HepG2 (cell line): ENCODE results near the gene SUPT4H1. TPM values are rescaled to one million over a fixed set of nuclear protein-coding genes. Genes with fewer than 3 reads are reported as not detected.

ENCODE experiments used
- AGO1 ChIP-seq: fragments of 200-400 bp; formaldehyde crosslinking; IDR thresholded peaks from 2 replicates; pipeline ENCODE4 v1.6.1; 2017; ENCODE audit warnings: mild to moderate bottlenecking, low read depth, low read length, moderate library complexity; ENCODE audit not compliant: poor library complexity, severe bottlenecking
- ATF7-NPFF ChIP-seq: sonication (generic); formaldehyde crosslinking; IDR thresholded peaks from 2 replicates; pipeline ENCODE4 v1.8.1; 2023; ENCODE audit warnings: mild to moderate bottlenecking, low read depth, missing genetic modification reagents, moderate library complexity
- GABPA ChIP-seq, 2 experiments: IDR thresholded peaks; 2 replicates each; pipeline ENCODE4 v1.6.1; 2011 to 2016; ENCODE audit warnings: low read depth in 2 of 2, low read length in 1 of 2, missing biosample characterization in 1 of 2, missing genetic modification characterization in 1 of 2
- KDM1A ChIP-seq: IDR thresholded peaks from 2 replicates; pipeline ENCODE4 v1.6.1; 2016; ENCODE audit warnings: missing compliant biosample characterization
- KLF11 ChIP-seq: IDR thresholded peaks from 2 replicates; pipeline ENCODE4 v1.6.1; 2016; ENCODE audit warnings: missing compliant biosample characterization
- KLF9 ChIP-seq: IDR thresholded peaks from 2 replicates; pipeline ENCODE4 v1.6.1; 2016; ENCODE audit warnings: low read depth
- NCOA1 ChIP-seq: sonication (generic); formaldehyde crosslinking; IDR thresholded peaks from 2 replicates; pipeline ENCODE4 v1.9.0; 2021; ENCODE audit warnings: missing genetic modification reagents
- NONO ChIP-seq, 2 experiments: fragments of 450-650 bp in 1 of 2; sonication (generic) in 1 of 2; formaldehyde crosslinking in 1 of 2; IDR thresholded peaks in 1 of 2; conservative IDR thresholded peaks in 1 of 2; 2 replicates each; pipeline versions ENCODE4 v1.6.1 to v1.8.0; 2017 to 2022; ENCODE audit warnings: mild to moderate bottlenecking in 1 of 2, missing genetic modification reagents in 1 of 2, moderate library complexity in 1 of 2
- NPAS2 ChIP-seq: sonication (generic); formaldehyde crosslinking; IDR thresholded peaks from 2 replicates; pipeline ENCODE4 v1.8.0; 2022; ENCODE audit warnings: mild to moderate bottlenecking, missing genetic modification reagents, borderline replicate concordance
- RNF2 ChIP-seq: fragments of 450-650 bp; conservative IDR thresholded peaks from 2 replicates; pipeline ENCODE4 v1.6.1; 2016; ENCODE audit warnings: low read depth
- TBL1XR1 ChIP-seq: fragments of 150-350 bp; IDR thresholded peaks from 2 replicates; pipeline ENCODE4 v1.6.1; 2014; ENCODE audit warnings: borderline replicate concordance, low read length; ENCODE audit not compliant: partially characterized antibody
- TGIF2 ChIP-seq: IDR thresholded peaks from 2 replicates; pipeline ENCODE4 v1.6.1; 2016; ENCODE audit warnings: control low read depth, missing compliant biosample characterization
- ZFP41 ChIP-seq: sonication (generic); formaldehyde crosslinking; IDR thresholded peaks from 2 replicates; pipeline ENCODE4 v1.4.0; 2020; ENCODE audit warnings: mild to moderate bottlenecking, missing genetic modification reagents, borderline replicate concordance
- ZFP62 ChIP-seq: sonication (generic); formaldehyde crosslinking; IDR thresholded peaks from 2 replicates; pipeline ENCODE4 v1.4.0; 2020; ENCODE audit warnings: missing genetic modification reagents
- ZNF260 ChIP-seq: sonication (generic); formaldehyde crosslinking; IDR thresholded peaks from 2 replicates; pipeline ENCODE4 v1.4.0; 2020; ENCODE audit warnings: missing genetic modification reagents, low read depth, mild to moderate bottlenecking, borderline replicate concordance
- ZNF564 ChIP-seq: sonication (generic); formaldehyde crosslinking; IDR thresholded peaks from 2 replicates; pipeline ENCODE4 v1.8.1; 2023; ENCODE audit warnings: mild to moderate bottlenecking, missing genetic modification reagents
- ZNF577 ChIP-seq: sonication (generic); formaldehyde crosslinking; IDR thresholded peaks from 2 replicates; pipeline ENCODE4 v1.4.0; 2020; ENCODE audit warnings: mild to moderate bottlenecking, low read depth, missing genetic modification reagents, borderline replicate concordance
- ZNF619 ChIP-seq: sonication (generic); formaldehyde crosslinking; IDR thresholded peaks from 2 replicates; pipeline ENCODE4 v1.4.0; 2020; ENCODE audit warnings: mild to moderate bottlenecking, missing genetic modification reagents
- ZNF761 ChIP-seq: sonication (generic); formaldehyde crosslinking; conservative IDR thresholded peaks from 2 replicates; pipeline ENCODE4 v1.4.0; 2020; ENCODE audit warnings: mild to moderate bottlenecking, missing genetic modification reagents
- ZNF878 ChIP-seq: sonication (generic); formaldehyde crosslinking; IDR thresholded peaks from 2 replicates; pipeline ENCODE4 v1.8.1; 2023; ENCODE audit warnings: mild to moderate bottlenecking, missing genetic modification reagents, moderate library complexity
- ZNF879 ChIP-seq: sonication (generic); formaldehyde crosslinking; IDR thresholded peaks from 2 replicates; pipeline ENCODE4 v1.8.1; 2023; ENCODE audit warnings: missing genetic modification reagents
- polyA plus RNA-seq, 8 experiments: library from polyadenylated mRNA; depleted of rRNA in 3 of 8; stranded (reverse) in 7 of 8; unstranded in 1 of 8; fragments of >200 nt; fragmentation: Illumina TruSeq in 4 of 8; extraction: Trizol in 4 of 8; gene quantifications; 2 replicates each; pipeline versions ENCODE4 v1.2.1 to v1.2.3, GENCODE V29; 2011 to 2016; ENCODE audit warnings: low read depth in 4 of 8, missing spikeins in 1 of 8, mixed read lengths in 1 of 8; ENCODE audit not compliant: insufficient read depth in 1 of 8
- total RNA-seq, 5 experiments: library from RNA; depleted of rRNA; stranded (reverse); fragments of >200 nt; fragmentation: Illumina TruSeq; extraction: Trizol; gene quantifications; 2 replicates each; pipeline ENCODE4 v1.2.3, GENCODE V29; 2016; ENCODE audit warnings: low read depth in 1 of 5
- TF ChIP-seq, protein P1 (sequence below): sonication (generic); formaldehyde crosslinking; conservative IDR thresholded peaks from 2 replicates; pipeline ENCODE4 v1.4.0; 2020; ENCODE audit warnings: mild to moderate bottlenecking, missing genetic modification reagents, moderate library complexity
- TF ChIP-seq, protein P2 (sequence below): IDR thresholded peaks from 2 replicates; pipeline ENCODE4 v1.6.1; 2016; ENCODE audit warnings: low read depth, borderline replicate concordance
- TF ChIP-seq, protein P3 (sequence below): sonication (generic); formaldehyde crosslinking; IDR thresholded peaks from 2 replicates; pipeline ENCODE4 v1.9.0; 2022; ENCODE audit warnings: low read depth, missing genetic modification reagents

Gene SUPT4H1
- total and polyA plus RNA-seq, 2 of the 13 experiments (the other 11 are each of a cell fraction or from before 2014, with no cell fraction given) = 155 to 244 TPM

DNA sequence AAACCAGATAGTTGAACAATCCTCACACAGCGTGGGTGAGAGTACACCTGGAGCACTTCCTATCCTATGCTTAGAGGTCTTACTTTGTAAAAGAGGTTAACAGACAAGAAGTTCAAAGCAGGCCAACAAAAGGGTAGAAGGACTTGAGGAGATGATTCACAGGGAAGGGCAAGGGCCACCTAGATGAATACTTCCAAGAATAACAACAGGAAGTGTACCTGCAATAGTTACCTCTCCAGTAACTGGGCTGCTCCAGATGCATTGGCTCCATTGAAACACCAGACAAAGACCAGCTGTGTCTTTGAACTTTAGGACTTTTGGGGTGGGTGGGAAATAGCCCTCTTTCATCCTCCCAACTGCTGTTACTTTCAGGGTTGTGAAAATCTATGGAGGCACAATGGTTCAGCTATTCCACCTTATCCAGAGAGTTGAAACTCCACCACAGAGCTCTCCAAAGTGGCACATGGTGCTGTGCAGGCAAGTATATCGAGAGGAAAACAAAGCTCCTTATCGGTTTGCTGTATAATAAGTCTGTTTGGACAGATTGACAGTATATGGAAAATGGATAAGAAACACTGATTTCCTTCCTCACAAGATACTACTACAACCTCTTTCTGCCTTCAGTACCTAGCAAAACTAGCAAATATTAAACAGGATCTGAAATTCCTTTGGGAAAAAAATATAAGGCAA is 42.7 kb upstream of the SUPT4H1 start (continued):
- TF ChIP-seq GABPA (IDR thresholded peaks at IDR 0.05; ENCODE audit: low read depth, low read length) (no peak), GABPA (CRISPR knock-in tag; IDR thresholded peaks at IDR 0.05; ENCODE audit: low read depth) (peak; percentile 17; the same call in 1 of the 2 replicates), ZNF878 (CRISPR knock-in tag) (0 out of 2 replicates have a peak, but pooled peaks have one; percentile 19), KLF11 (no peak), TGIF2 (CRISPR knock-in tag) (peak; percentile 70), ZNF260 (no peak), ATF7-NPFF (no peak), KDM1A (CRISPR knock-in tag) (0 out of 2 replicates have a peak, but pooled peaks have one; percentile 57), ZNF564 (CRISPR knock-in tag) (peak; percentile 30; the same call in 1 of the 2 replicates), NPAS2 (no peak), ZFP62 (CRISPR knock-in tag) (no peak), AGO1 (no peak), ZNF761 (peak; percentile 74; the same call in 1 of the 2 replicates), NCOA1 (CRISPR knock-in tag) (no peak), RNF2 (no peak), ZNF619 (CRISPR knock-in tag) (no peak), KLF9 (CRISPR knock-in tag) (no peak), NONO (IDR thresholded peaks at IDR 0.05) (no peak), NONO (CRISPR knock-in tag; conservative IDR thresholded peaks at IDR 0.05) (no peak), TBL1XR1 (peak; percentile 38), ZNF577 (no peak), ZNF879 (CRISPR knock-in tag) (no peak), ZFP41 (CRISPR knock-in tag) (no peak)
- TF ChIP-seq, protein P1, sequence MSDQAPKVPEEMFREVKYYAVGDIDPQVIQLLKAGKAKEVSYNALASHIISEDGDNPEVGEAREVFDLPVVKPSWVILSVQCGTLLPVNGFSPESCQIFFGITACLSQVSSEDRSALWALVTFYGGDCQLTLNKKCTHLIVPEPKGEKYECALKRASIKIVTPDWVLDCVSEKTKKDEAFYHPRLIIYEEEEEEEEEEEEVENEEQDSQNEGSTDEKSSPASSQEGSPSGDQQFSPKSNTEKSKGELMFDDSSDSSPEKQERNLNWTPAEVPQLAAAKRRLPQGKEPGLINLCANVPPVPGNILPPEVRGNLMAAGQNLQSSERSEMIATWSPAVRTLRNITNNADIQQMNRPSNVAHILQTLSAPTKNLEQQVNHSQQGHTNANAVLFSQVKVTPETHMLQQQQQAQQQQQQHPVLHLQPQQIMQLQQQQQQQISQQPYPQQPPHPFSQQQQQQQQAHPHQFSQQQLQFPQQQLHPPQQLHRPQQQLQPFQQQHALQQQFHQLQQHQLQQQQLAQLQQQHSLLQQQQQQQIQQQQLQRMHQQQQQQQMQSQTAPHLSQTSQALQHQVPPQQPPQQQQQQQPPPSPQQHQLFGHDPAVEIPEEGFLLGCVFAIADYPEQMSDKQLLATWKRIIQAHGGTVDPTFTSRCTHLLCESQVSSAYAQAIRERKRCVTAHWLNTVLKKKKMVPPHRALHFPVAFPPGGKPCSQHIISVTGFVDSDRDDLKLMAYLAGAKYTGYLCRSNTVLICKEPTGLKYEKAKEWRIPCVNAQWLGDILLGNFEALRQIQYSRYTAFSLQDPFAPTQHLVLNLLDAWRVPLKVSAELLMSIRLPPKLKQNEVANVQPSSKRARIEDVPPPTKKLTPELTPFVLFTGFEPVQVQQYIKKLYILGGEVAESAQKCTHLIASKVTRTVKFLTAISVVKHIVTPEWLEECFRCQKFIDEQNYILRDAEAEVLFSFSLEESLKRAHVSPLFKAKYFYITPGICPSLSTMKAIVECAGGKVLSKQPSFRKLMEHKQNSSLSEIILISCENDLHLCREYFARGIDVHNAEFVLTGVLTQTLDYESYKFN = peak; percentile 84
- TF ChIP-seq, protein P2, sequence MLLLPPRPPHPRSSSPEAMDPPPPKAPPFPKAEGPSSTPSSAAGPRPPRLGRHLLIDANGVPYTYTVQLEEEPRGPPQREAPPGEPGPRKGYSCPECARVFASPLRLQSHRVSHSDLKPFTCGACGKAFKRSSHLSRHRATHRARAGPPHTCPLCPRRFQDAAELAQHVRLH (CRISPR knock-in tag) = peak; percentile 49; the same call in 1 of the 2 replicates
- TF ChIP-seq, protein P3, sequence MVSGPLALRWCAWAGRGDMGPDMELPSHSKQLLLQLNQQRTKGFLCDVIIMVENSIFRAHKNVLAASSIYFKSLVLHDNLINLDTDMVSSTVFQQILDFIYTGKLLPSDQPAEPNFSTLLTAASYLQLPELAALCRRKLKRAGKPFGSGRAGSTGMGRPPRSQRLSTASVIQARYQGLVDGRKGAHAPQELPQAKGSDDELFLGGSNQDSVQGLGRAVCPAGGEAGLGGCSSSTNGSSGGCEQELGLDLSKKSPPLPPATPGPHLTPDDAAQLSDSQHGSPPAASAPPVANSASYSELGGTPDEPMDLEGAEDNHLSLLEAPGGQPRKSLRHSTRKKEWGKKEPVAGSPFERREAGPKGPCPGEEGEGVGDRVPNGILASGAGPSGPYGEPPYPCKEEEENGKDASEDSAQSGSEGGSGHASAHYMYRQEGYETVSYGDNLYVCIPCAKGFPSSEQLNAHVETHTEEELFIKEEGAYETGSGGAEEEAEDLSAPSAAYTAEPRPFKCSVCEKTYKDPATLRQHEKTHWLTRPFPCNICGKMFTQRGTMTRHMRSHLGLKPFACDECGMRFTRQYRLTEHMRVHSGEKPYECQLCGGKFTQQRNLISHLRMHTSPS (CRISPR knock-in tag) = no peak
